Endothelial cell of umbilical vein (primary cell): Measurements from ENCODE around the gene C16orf95. TPM values are rescaled to one million over a fixed set of nuclear protein-coding genes. Genes with fewer than 3 reads are reported as not detected.

Source experiments
- BruUV-seq: library from RNA; stranded (reverse); fragments of 400-500 nt; replicated peaks from 2 replicates; lab custom pipeline; 2021; lab: Mats Ljungman, UMichigan
- CTCF ChIA-PET: fragments of 300-600, 350-600 bp; sonication (Branson Sonifier 250); formaldehyde crosslinking; loops from one replicate; lab custom pipeline; 2021; ENCODE audit warnings: antibody characterized with exemption, inconsistent platforms; lab: Charles Lee
- POLR2A ChIA-PET: fragments of 300-600, 350-600 bp; sonication (Branson Sonifier 250); formaldehyde crosslinking; loops from one replicate; lab custom pipeline; 2021; ENCODE audit warnings: antibody characterized with exemption, inconsistent platforms; lab: Charles Lee
- DNase-seq: peaks from one replicate; pipeline ENCODE4 v3.0.0-alpha.2; 2011; ENCODE audit warnings: low read depth, low spot score
- FAIRE-seq: peaks from 2 replicates; lab custom pipeline; 2011; peaks lifted over from hg19 to GRCh38; lab: Jason Lieb, UNC
- H2AFZ ChIP-seq: 2 replicates; pipeline ENCODE4 v1.6.0; 2012; ENCODE audit warnings: low read depth, low read length, control low read depth, inconsistent platforms
- H3K27ac ChIP-seq: 2 replicates; pipeline ENCODE4 v1.5.1; 2011; ENCODE audit warnings: low read depth, mild to moderate bottlenecking, control low read depth, low read length, moderate library complexity; ENCODE audit not compliant: insufficient read depth
- H3K27me3 ChIP-seq, 2 experiments: 2 replicates each; pipeline versions ENCODE4 v1.6.0 to v1.6.1; 2011; ENCODE audit warnings: low read length in 2 of 2, mixed read lengths in 1 of 2; ENCODE audit not compliant: control insufficient read depth in 2 of 2, insufficient read depth in 2 of 2
- H3K36me3 ChIP-seq, 2 experiments: 2 replicates in 1 of 2; 3 replicates in 1 of 2; pipeline ENCODE4 v1.5.1; 2011; ENCODE audit warnings: low read length in 2 of 2, mild to moderate bottlenecking in 1 of 2, moderate library complexity in 1 of 2; ENCODE audit not compliant: control insufficient read depth in 2 of 2, insufficient read depth in 2 of 2; ENCODE audit errors: extremely low read depth in 1 of 2
- H3K4me1 ChIP-seq: 3 replicates; pipeline ENCODE4 v1.5.1; 2011; ENCODE audit warnings: mild to moderate bottlenecking, low read length; ENCODE audit not compliant: control insufficient read depth, insufficient read depth; ENCODE audit errors: extremely low read depth
- H3K4me2 ChIP-seq: 2 replicates; pipeline ENCODE4 v1.6.1; 2011; ENCODE audit warnings: low read length, control low read depth, mixed read lengths; ENCODE audit not compliant: insufficient read depth
- H3K4me3 ChIP-seq, 3 experiments: fragments of 200-600 bp in 1 of 3; sonication (generic), shearing (Covaris generic) in 1 of 3; replicated peaks in 1 of 3; 2 replicates each; pipeline ENCODE4 v1.5.1; 2011 to 2016; ENCODE audit warnings: control low read depth in 3 of 3, low read length in 3 of 3, mild to moderate bottlenecking in 2 of 3, inconsistent platforms in 1 of 3, low read depth in 1 of 3, moderate library complexity in 1 of 3; ENCODE audit not compliant: insufficient read depth in 1 of 3
- H3K79me2 ChIP-seq: 2 replicates; pipeline ENCODE4 v1.6.0; 2012; ENCODE audit warnings: low read length, inconsistent platforms; ENCODE audit not compliant: control insufficient read depth, insufficient read depth
- H3K9ac ChIP-seq: replicated peaks from 2 replicates; pipeline ENCODE3; 2011; ENCODE audit warnings: low read length, control low read depth; ENCODE audit not compliant: insufficient read depth; ENCODE audit errors: extremely low read depth
- H3K9me1 ChIP-seq: replicated peaks from 3 replicates; pipeline ENCODE4 v1.6.0; 2011; ENCODE audit warnings: mild to moderate bottlenecking, low read length; ENCODE audit not compliant: control insufficient read depth, insufficient read depth; ENCODE audit errors: extremely low read depth
- H3K9me3 ChIP-seq: replicated peaks from 2 replicates; pipeline ENCODE4 v1.5.1; 2012; ENCODE audit warnings: low read length, inconsistent platforms; ENCODE audit not compliant: control insufficient read depth, insufficient read depth
- H4K20me1 ChIP-seq: replicated peaks from 2 replicates; pipeline ENCODE3; 2011; ENCODE audit warnings: mild to moderate bottlenecking, low read length; ENCODE audit not compliant: control insufficient read depth, insufficient read depth; ENCODE audit errors: extremely low read depth
- EZH2 ChIP-seq: IDR thresholded peaks from 2 replicates; pipeline ENCODE4 v1.6.1; 2012; ENCODE audit warnings: borderline replicate concordance, low read depth, mild to moderate bottlenecking, moderate library complexity, low read length, inconsistent platforms; ENCODE audit not compliant: severe bottlenecking
- FOS ChIP-seq: IDR thresholded peaks from 2 replicates; pipeline ENCODE4 v1.6.1; 2011; ENCODE audit warnings: mild to moderate bottlenecking, low read length, moderate library complexity, borderline replicate concordance; ENCODE audit not compliant: insufficient read depth
- GATA2 ChIP-seq: IDR thresholded peaks from 2 replicates; pipeline ENCODE4 v1.7.0; 2011; ENCODE audit warnings: low read depth, mild to moderate bottlenecking, moderate library complexity, mixed read lengths, low read length; ENCODE audit not compliant: insufficient read length, insufficient read depth
- JUN ChIP-seq: IDR thresholded peaks from 2 replicates; pipeline ENCODE4 v1.6.1; 2011; ENCODE audit warnings: borderline replicate concordance, low read depth; ENCODE audit not compliant: insufficient read length, insufficient read depth
- MYC ChIP-seq: IDR thresholded peaks from one replicate; pipeline ENCODE4 v1.6.1; 2011; ENCODE audit warnings: mild to moderate bottlenecking, low read depth, low read length
- POLR2A ChIP-seq: IDR thresholded peaks from 2 replicates; pipeline ENCODE4 v1.6.1; 2012; ENCODE audit warnings: low read depth, mild to moderate bottlenecking, control low read depth, low read length
- POLR2AphosphoS5 ChIP-seq: IDR thresholded peaks from 2 replicates; pipeline ENCODE4 v1.6.1; 2012; ENCODE audit warnings: low read depth, mild to moderate bottlenecking, control low read depth, low read length, moderate library complexity; ENCODE audit not compliant: insufficient read depth
- dilution Hi-C: fragments of 300-500 bp; cut with MboI; formaldehyde crosslinking; loops from one replicate; pipeline ENCODE4 v1.15.0; 2019; ENCODE audit warnings: low sequenced_read_pairs; ENCODE audit not compliant: extremely low pct_ligation_motif_present
- intact Hi-C: fragments of 100-400 bp; cut with micrococcal nuclease; formaldehyde crosslinking; loops from one replicate; pipeline ENCODE4 v1.10.0; 2022
- polyA plus RNA-seq, 4 experiments: library from polyadenylated mRNA; depleted of rRNA in 3 of 4; stranded (reverse) in 3 of 4; unstranded in 1 of 4; fragments of >200 nt; gene quantifications; 2 replicates each; pipeline versions ENCODE4 v1.2.1 to v1.2.3, GENCODE V29; 2011 to 2012; ENCODE audit warnings: missing spikeins in 1 of 4
- total RNA-seq: library from RNA; stranded (reverse); gene quantifications from 2 replicates; pipeline ENCODE4 v1.2.3, GENCODE V29; 2021
- TF ChIP-seq, protein P1 (sequence below), 2 donors: IDR thresholded peaks; 1 replicate in 1 of 2; 2 replicates in 1 of 2; pipeline ENCODE4 v1.5.1; 2011; ENCODE audit warnings: low read length in 2 of 2, mild to moderate bottlenecking in 2 of 2, moderate library complexity in 2 of 2, control low read depth in 1 of 2, inconsistent platforms in 1 of 2, low read depth in 1 of 2; ENCODE audit not compliant: insufficient read depth in 1 of 2; ENCODE audit errors: extremely low read depth in 1 of 2
- TF ChIP-seq, protein P2 (sequence below): IDR thresholded peaks from 2 replicates; pipeline ENCODE4 v1.6.1; 2011; ENCODE audit not compliant: insufficient read depth, insufficient read length

C16orf95 gene
- total and polyA plus RNA-seq, 2 donors (not counting 3 experiments of a cell fraction or from before 2014, with no cell fraction given), result 4.0 to 6.6 TPM

DNA sequence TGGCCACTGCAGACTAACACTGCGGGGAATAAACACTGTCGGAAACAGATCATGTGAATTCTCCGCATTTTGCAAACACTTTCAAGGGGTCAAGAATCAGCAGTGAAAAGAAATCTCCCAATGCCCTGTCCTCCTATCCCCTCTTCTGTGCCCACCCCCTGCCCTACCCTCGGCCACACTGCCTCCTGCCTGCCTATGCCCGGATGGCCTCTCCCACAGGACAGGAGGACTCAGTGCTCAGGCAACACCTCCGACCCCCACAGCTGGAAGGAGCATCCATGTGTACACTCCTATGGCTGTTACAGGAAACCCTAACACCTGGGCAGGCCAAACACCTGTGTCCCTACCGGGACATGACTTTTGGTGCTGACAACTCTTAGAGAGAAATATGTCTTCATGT lies 41.9 kb upstream of the C16orf95 start:
- ChIA-PET CTCF (no interaction called here), POLR2A (no interaction called here)
- DNase-seq (no peak), FAIRE-seq (no peak)
- H3K9me3 ChIP-seq, result no peaks in the 10 kb centered on the region
- peaks cover 5 to 23% of the 10 kb centered on the region in 2 experiments for H3K36me3 ChIP-seq
- peaks cover 6% of the 10 kb centered on the region for H3K4me1 ChIP-seq
- H3K4me3 ChIP-seq, result no peak overlapping the region
- H3K27ac ChIP-seq, result no peak overlapping the region
- H2AFZ ChIP-seq, result no peak overlapping the region
- no peaks in the 10 kb centered on the region for H3K9me1 ChIP-seq
- intact Hi-C loops (no loop called here), dilution Hi-C loops (no loop called here)
- BruUV-seq, result no TSS peak
- TF ChIP-seq MYC, result no peak
- TF ChIP-seq EZH2, result no peak
- no peak for TF ChIP-seq FOS
- TF ChIP-seq POLR2A, result no peak
- no peak overlapping the region for H3K4me2 ChIP-seq
- no peak overlapping the region for H3K9ac ChIP-seq
- no peaks in the 10 kb centered on the region for H3K27me3 ChIP-seq
- H3K79me2 ChIP-seq, result peaks cover 1% of the 10 kb centered on the region
- no peaks in the 10 kb centered on the region for H4K20me1 ChIP-seq

DNA sequence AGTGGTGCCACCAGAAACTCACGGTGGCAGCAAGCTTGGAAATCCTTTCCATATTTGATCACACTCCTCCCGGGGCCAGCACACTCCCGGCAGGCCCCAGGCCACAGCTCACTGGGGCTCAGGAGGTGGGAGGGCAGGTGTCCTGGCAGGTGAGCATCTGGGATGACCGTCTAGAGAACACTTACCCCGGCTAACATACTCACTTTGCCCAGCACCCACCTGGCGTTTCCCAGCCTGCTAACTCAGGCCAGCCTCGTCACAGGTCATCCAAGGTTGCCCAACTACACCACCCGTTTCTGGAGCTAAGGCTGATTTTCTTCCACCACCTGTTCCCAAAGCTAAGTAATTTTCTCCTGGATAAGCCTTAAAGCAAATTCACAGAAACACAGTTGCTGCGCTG lies 41.5 kb upstream of the C16orf95 start:
- Histone ChIP-seq H3K9me1 (no peaks in the 10 kb centered on the region), H3K4me3 (no peak overlapping the region), H3K9ac (no peak overlapping the region), H3K36me3 (peaks cover 5 to 23% of the 10 kb centered on the region in 2 experiments), H3K27ac (no peak overlapping the region), H3K4me1 (peaks cover 1% of the 10 kb centered on the region), H3K4me2 (no peak overlapping the region), H4K20me1 (no peaks in the 10 kb centered on the region), H3K27me3 (no peaks in the 10 kb centered on the region), H3K9me3 (no peaks in the 10 kb centered on the region), H3K79me2 (no peaks in the 10 kb centered on the region), H2AFZ (no peak overlapping the region)
- dilution Hi-C loops (no loop called here), intact Hi-C loops (no loop called here)
- ChIA-PET POLR2A (no interaction called here), CTCF (interaction anchor here (0.7 kb wide), 1 partner anchor 14 kb away, joined by 3 read pairs; no protein-coding TSS in a partner anchor)
- no TSS peak for BruUV-seq
- TF ChIP-seq POLR2AphosphoS5, result no peak
- no peak for TF ChIP-seq POLR2A
- TF ChIP-seq FOS, result no peak
- TF ChIP-seq, protein P1, sequence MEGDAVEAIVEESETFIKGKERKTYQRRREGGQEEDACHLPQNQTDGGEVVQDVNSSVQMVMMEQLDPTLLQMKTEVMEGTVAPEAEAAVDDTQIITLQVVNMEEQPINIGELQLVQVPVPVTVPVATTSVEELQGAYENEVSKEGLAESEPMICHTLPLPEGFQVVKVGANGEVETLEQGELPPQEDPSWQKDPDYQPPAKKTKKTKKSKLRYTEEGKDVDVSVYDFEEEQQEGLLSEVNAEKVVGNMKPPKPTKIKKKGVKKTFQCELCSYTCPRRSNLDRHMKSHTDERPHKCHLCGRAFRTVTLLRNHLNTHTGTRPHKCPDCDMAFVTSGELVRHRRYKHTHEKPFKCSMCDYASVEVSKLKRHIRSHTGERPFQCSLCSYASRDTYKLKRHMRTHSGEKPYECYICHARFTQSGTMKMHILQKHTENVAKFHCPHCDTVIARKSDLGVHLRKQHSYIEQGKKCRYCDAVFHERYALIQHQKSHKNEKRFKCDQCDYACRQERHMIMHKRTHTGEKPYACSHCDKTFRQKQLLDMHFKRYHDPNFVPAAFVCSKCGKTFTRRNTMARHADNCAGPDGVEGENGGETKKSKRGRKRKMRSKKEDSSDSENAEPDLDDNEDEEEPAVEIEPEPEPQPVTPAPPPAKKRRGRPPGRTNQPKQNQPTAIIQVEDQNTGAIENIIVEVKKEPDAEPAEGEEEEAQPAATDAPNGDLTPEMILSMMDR (IDR thresholded peaks at IDR 0.05; ENCODE audit: extremely low read depth in 1 of 2, insufficient read depth in 1 of 2, low read depth in 1 of 2, low read length in 2 of 2), result no peak
- TF ChIP-seq JUN, result no peak
- TF ChIP-seq MYC, result no peak
- TF ChIP-seq, protein P2, sequence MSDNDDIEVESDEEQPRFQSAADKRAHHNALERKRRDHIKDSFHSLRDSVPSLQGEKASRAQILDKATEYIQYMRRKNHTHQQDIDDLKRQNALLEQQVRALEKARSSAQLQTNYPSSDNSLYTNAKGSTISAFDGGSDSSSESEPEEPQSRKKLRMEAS, result no peak
- no peak for TF ChIP-seq EZH2
- no peak for TF ChIP-seq GATA2
- DNase-seq (no peak), FAIRE-seq (no peak)
